ENCODE data around the gene TOR1A.
A peak's percentile ranks its signal among the peaks of the same experiment; 100 is the strongest.
"Not testable (repeated sequence)": the region's sequence is repeated elsewhere in the genome, so short reads cannot be mapped to it uniquely, and the experiment has no call there.

TOR1A gene

GRCh38 chr9:129776566-129776937 lies 47.4 kb downstream of the TOR1A start:
- no peak overlapping the region for H3K4me3 ChIP-seq (ENCODE audit: low read length)
- DNase-seq (ENCODE audit: low read depth) = no peak
- no peak for TF ChIP-seq CTCF (IDR thresholded peaks at IDR 0.05; ENCODE audit: insufficient read depth, low read depth, low read length, missing control alignments)

GRCh38 chr9:129776096-129776495 lies 47.8 kb downstream of the TOR1A start:
- not testable (repeated sequence) for DNase-seq (ENCODE audit: low read depth); H3K4me3 ChIP-seq (ENCODE audit: low read length)

DNA sequence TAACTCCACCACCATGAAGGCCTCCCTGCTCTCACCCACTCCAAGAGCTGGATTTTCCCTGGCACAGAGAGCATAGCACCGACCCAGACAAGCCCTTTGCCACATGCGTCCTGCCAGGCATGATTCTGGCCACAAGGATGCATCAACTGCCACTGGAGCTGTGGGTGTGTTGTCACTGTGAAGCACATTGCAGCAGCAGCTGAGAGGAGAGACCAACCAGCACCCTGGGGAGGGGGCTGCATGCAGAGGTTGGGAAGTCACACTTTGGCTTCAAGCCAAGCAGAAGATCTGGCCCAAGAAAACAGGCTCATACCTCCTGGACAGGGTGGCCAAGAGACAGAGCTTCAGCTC lies 48.5 kb downstream of the TOR1A start:
- no peak for DNase-seq (ENCODE audit: low read depth)
- no peak for TF ChIP-seq CTCF (IDR thresholded peaks at IDR 0.05; ENCODE audit: insufficient read depth, low read depth, low read length, missing control alignments)
- H3K4me3 ChIP-seq (ENCODE audit: low read length) = no peak overlapping the region

GRCh38 chr9:129774791-129775447 lies 49.0 kb downstream of the TOR1A start:
- no peak for TF ChIP-seq CTCF (IDR thresholded peaks at IDR 0.05; ENCODE audit: insufficient read depth, low read depth, low read length, missing control alignments)
- no peak for DNase-seq (ENCODE audit: low read depth)
- no peak overlapping the region for H3K4me3 ChIP-seq (ENCODE audit: low read length)

- DNase-seq (ENCODE audit: low read depth) = peak; percentile 86
- TF ChIP-seq CTCF (IDR thresholded peaks at IDR 0.05; ENCODE audit: insufficient read depth, low read depth, low read length, missing control alignments) = no peak
- H3K4me3 ChIP-seq (ENCODE audit: low read length) = no peak overlapping the region
These were observed 50.5 kb downstream of the TOR1A start for GRCh38 chr9:129773262-129774048.

DNA sequence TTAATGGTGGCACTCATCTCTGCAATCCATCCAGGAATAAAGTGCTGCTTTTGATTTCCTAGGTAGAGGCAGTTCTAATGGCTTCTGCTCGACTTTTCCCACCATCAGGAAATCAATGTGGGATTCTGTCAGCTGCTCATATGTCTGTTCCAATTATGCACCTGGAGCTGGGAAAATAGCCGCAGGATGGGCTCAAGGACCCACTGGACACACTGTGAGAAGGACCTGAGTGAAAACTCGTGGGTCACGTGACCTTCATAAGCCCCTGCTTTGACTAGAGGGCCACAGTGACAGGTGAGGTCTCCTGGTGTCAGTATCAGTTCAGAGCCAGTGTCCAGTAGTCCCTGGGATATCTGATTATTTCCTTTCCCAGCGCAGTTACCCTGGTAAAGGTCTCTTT lies 53.2 kb downstream of the TOR1A start:
- H3K4me3 ChIP-seq (ENCODE audit: low read length) = no peak overlapping the region
- TF ChIP-seq CTCF (IDR thresholded peaks at IDR 0.05; ENCODE audit: insufficient read depth, low read depth, low read length, missing control alignments) = no peak
- no peak for DNase-seq (ENCODE audit: low read depth)

GRCh38 chr9:129769669-129770068 lies 54.3 kb downstream of the TOR1A start:
- no peak for TF ChIP-seq CTCF (IDR thresholded peaks at IDR 0.05; ENCODE audit: insufficient read depth, low read depth, low read length, missing control alignments)
- H3K4me3 ChIP-seq (ENCODE audit: low read length) = no peak overlapping the region
- DNase-seq (ENCODE audit: low read depth) = no peak
